Coronary artery (tissue), 2 donors: ENCODE measurements around the gene CIDEB.

ENCODE experiments used
- DNase-seq: peaks from one replicate; pipeline ENCODE4 v3.0.0-alpha.2; 2017; ENCODE audit warnings: low spot score
- H3K27ac ChIP-seq, 2 donors: fragments of 200-600 bp; sonication (generic); one replicate each; pipeline ENCODE4 v1.5.1; 2016 to 2019
- H3K4me3 ChIP-seq: fragments of 200-600 bp; sonication (generic); 2 replicates; pipeline ENCODE4 v1.5.1; 2016; ENCODE audit warnings: mild to moderate bottlenecking, moderate library complexity
- CTCF ChIP-seq: fragments of 200-600 bp; sonication (generic); IDR thresholded peaks from one replicate; pipeline ENCODE4 v1.5.1; 2019; ENCODE audit warnings: antibody characterized with exemption

CIDEB gene

GRCh38 chr14:24311837-24312615 lies 4.2 kb upstream of the CIDEB start:
- DNase-seq = no peak
- Histone ChIP-seq H3K27ac (peak overlapping the region; percentile 25 to 88), H3K4me3 (peak overlapping the region; percentile 84)
- no peak for TF ChIP-seq CTCF

GRCh38 chr14:24310646-24311604 lies 3.1 kb upstream of the CIDEB start, which contains the start of gene LTB4R:
TSS of gene LTB4R (plus strand) at chr14:24311502. CDS start at chr14:24315652, 4,150 bp downstream.
- no peak for TF ChIP-seq CTCF
- no peak for DNase-seq
- H3K4me3 ChIP-seq = peak within 1 kb of the TSS; percentile 84
- H3K27ac ChIP-seq = peak within 1 kb of the TSS; percentile 25 to 88

- peak overlapping the region; percentile 25 to 88 for H3K27ac ChIP-seq
- no peak for TF ChIP-seq CTCF
- DNase-seq = no peak
- H3K4me3 ChIP-seq = peak overlapping the region; percentile 84
Observed at GRCh38 chr14:24310265-24310645, 2.5 kb upstream of the CIDEB start.

- H3K4me3 ChIP-seq = peak within 1 kb of the TSS; percentile 84
- H3K27ac ChIP-seq = peak within 1 kb of the TSS; percentile 25 to 88
- no peak for TF ChIP-seq CTCF
- no peak for DNase-seq
Observed at GRCh38 chr14:24309538-24310264, 1.9 kb upstream of the CIDEB start, which contains the start of gene LTB4R2. TSS of gene LTB4R2 (plus strand) at chr14:24310140. CDS start at chr14:24310665, 525 bp downstream.

- no peak for DNase-seq
- H3K27ac ChIP-seq = no peak overlapping the region
- H3K4me3 ChIP-seq = no peak overlapping the region
- no peak for TF ChIP-seq CTCF
Observed at GRCh38 chr14:24308342-24309124, 756 bp upstream of the CIDEB start.

GRCh38 chr14:24307156-24307574 lies 612 bp downstream of the CIDEB start:
- H3K27ac ChIP-seq = no peak overlapping the region

More at GRCh38 chr14:24307156-24307574, 612 bp downstream of the CIDEB start:
- no peak overlapping the region for H3K4me3 ChIP-seq
- TF ChIP-seq CTCF = no peak
- no peak for DNase-seq
